ENCODE data around the gene CCDC90B. TPM values are rescaled to one million over a fixed set of nuclear protein-coding genes. Genes with fewer than 3 reads are reported as not detected.

CCDC90B gene
- total RNA-seq, 1 donor = 60.8 TPM

GRCh38 chr11:83249445-83249844 lies 36.7 kb downstream of the CCDC90B start:
- H4K20me1 ChIP-seq (ENCODE audit: insufficient read depth, low read length) = no peaks in the 10 kb centered on the region
- H3K4me1 ChIP-seq (ENCODE audit: insufficient read depth, low read length) = no peaks in the 10 kb centered on the region
- no peak overlapping the region for H3K27ac ChIP-seq (ENCODE audit: low read depth, low read length)
- no peaks in the 10 kb centered on the region for H3K27me3 ChIP-seq (ENCODE audit: insufficient read depth, low read length)
- H3K4me2 ChIP-seq (ENCODE audit: insufficient read depth, low read length) = no peak overlapping the region
- no peaks in the 10 kb centered on the region for H3K9me3 ChIP-seq (ENCODE audit: low read depth, low read length)
- no peak overlapping the region for H3K4me3 ChIP-seq (ENCODE audit: insufficient read depth, low read length)
- no peak for TF ChIP-seq CTCF (IDR thresholded peaks at IDR 0.05; ENCODE audit: extremely low read depth, low read depth, low read length)
- no peak for DNase-seq (ENCODE audit: insufficient read length, low spot score, missing footprints)
- H2AFZ ChIP-seq (ENCODE audit: low read length) = no peak overlapping the region
- H3K36me3 ChIP-seq (ENCODE audit: insufficient read depth, low read length) = no peaks in the 10 kb centered on the region
- H3K79me2 ChIP-seq (ENCODE audit: insufficient read depth, low read length) = no peaks in the 10 kb centered on the region

- no peaks in the 10 kb centered on the region for H3K36me3 ChIP-seq (ENCODE audit: insufficient read depth, low read length)
- H3K4me3 ChIP-seq (ENCODE audit: insufficient read depth, low read length) = no peak overlapping the region
- DNase-seq (ENCODE audit: insufficient read length, low spot score, missing footprints) = peak; percentile 45
- no peaks in the 10 kb centered on the region for H3K9me3 ChIP-seq (ENCODE audit: low read depth, low read length)
- H2AFZ ChIP-seq (ENCODE audit: low read length) = no peak overlapping the region
- H3K27me3 ChIP-seq (ENCODE audit: insufficient read depth, low read length) = no peaks in the 10 kb centered on the region
- H3K4me2 ChIP-seq (ENCODE audit: insufficient read depth, low read length) = no peak overlapping the region
- no peaks in the 10 kb centered on the region for H3K4me1 ChIP-seq (ENCODE audit: insufficient read depth, low read length)
- no peaks in the 10 kb centered on the region for H4K20me1 ChIP-seq (ENCODE audit: insufficient read depth, low read length)
- no peaks in the 10 kb centered on the region for H3K79me2 ChIP-seq (ENCODE audit: insufficient read depth, low read length)
- H3K27ac ChIP-seq (ENCODE audit: low read depth, low read length) = no peak overlapping the region
- peak; percentile 79 for TF ChIP-seq CTCF (IDR thresholded peaks at IDR 0.05; ENCODE audit: extremely low read depth, low read depth, low read length)
Measured at GRCh38 chr11:83241291-83241946, 44.7 kb downstream of the CCDC90B start.

GRCh38 chr11:83238111-83238510 lies 48.1 kb downstream of the CCDC90B start:
- no peak for TF ChIP-seq CTCF (IDR thresholded peaks at IDR 0.05; ENCODE audit: extremely low read depth, low read depth, low read length)
- Histone ChIP-seq H3K9me3 (ENCODE audit: low read depth, low read length) (no peaks in the 10 kb centered on the region), H3K27me3 (ENCODE audit: insufficient read depth, low read length) (no peaks in the 10 kb centered on the region), H2AFZ (ENCODE audit: low read length) (no peak overlapping the region), H3K4me2 (ENCODE audit: insufficient read depth, low read length) (no peak overlapping the region), H3K4me1 (ENCODE audit: insufficient read depth, low read length) (no peaks in the 10 kb centered on the region), H4K20me1 (ENCODE audit: insufficient read depth, low read length) (no peaks in the 10 kb centered on the region), H3K79me2 (ENCODE audit: insufficient read depth, low read length) (no peaks in the 10 kb centered on the region), H3K36me3 (ENCODE audit: insufficient read depth, low read length) (no peaks in the 10 kb centered on the region), H3K4me3 (ENCODE audit: insufficient read depth, low read length) (no peak overlapping the region), H3K27ac (ENCODE audit: low read depth, low read length) (no peak overlapping the region)
- no peak for DNase-seq (ENCODE audit: insufficient read length, low spot score, missing footprints)

- Histone ChIP-seq H3K27ac (ENCODE audit: low read depth, low read length) (no peak overlapping the region), H3K4me2 (ENCODE audit: insufficient read depth, low read length) (no peak overlapping the region), H3K4me3 (ENCODE audit: insufficient read depth, low read length) (no peak overlapping the region), H3K36me3 (ENCODE audit: insufficient read depth, low read length) (no peaks in the 10 kb centered on the region), H2AFZ (ENCODE audit: low read length) (no peak overlapping the region), H3K4me1 (ENCODE audit: insufficient read depth, low read length) (no peaks in the 10 kb centered on the region), H3K79me2 (ENCODE audit: insufficient read depth, low read length) (no peaks in the 10 kb centered on the region), H4K20me1 (ENCODE audit: insufficient read depth, low read length) (no peaks in the 10 kb centered on the region), H3K27me3 (ENCODE audit: insufficient read depth, low read length) (no peaks in the 10 kb centered on the region), H3K9me3 (ENCODE audit: low read depth, low read length) (no peaks in the 10 kb centered on the region)
- DNase-seq (ENCODE audit: insufficient read length, low spot score, missing footprints) = no peak
- no peak for TF ChIP-seq CTCF (IDR thresholded peaks at IDR 0.05; ENCODE audit: extremely low read depth, low read depth, low read length)
Measured at GRCh38 chr11:83235825-83236224, 50.3 kb downstream of the CCDC90B start.

Measured in osteoblast (primary cell).